ENCODE measurements around the gene KCNJ6.

DNA sequence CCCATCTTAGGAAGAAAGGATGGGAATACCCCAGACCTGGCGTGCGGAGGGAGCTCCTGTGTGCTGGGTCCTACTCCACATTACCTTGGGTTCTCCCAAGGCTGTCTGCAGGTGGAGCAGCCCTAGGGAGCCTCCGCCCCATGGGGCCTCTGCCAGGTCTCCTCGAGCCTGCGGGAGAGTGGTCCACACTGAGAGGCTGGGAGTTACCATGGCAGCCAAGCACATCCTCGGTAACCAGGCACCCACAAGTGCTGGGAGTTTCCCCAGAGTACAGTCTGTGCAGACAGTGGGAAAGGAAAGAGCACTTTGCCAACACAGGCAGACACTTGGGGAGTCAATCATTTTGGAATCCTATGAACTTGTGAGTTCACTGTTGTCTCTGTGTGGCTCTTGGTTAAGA lies 300.3 kb downstream of the KCNJ6 start:
- TF ChIP-seq, protein P1, sequence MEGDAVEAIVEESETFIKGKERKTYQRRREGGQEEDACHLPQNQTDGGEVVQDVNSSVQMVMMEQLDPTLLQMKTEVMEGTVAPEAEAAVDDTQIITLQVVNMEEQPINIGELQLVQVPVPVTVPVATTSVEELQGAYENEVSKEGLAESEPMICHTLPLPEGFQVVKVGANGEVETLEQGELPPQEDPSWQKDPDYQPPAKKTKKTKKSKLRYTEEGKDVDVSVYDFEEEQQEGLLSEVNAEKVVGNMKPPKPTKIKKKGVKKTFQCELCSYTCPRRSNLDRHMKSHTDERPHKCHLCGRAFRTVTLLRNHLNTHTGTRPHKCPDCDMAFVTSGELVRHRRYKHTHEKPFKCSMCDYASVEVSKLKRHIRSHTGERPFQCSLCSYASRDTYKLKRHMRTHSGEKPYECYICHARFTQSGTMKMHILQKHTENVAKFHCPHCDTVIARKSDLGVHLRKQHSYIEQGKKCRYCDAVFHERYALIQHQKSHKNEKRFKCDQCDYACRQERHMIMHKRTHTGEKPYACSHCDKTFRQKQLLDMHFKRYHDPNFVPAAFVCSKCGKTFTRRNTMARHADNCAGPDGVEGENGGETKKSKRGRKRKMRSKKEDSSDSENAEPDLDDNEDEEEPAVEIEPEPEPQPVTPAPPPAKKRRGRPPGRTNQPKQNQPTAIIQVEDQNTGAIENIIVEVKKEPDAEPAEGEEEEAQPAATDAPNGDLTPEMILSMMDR (IDR thresholded peaks at IDR 0.05; ENCODE audit: low read depth, low read length): no peak
- no peak for TF ChIP-seq EZH2phosphoT487 (IDR thresholded peaks at IDR 0.05; ENCODE audit: low read depth)
